HG03469 (cell line): ENCODE results near the gene KLHL8.
"Not testable (repeated sequence)": the region's sequence is repeated elsewhere in the genome, so short reads cannot be mapped to it uniquely, and the experiment has no call there.

Experiments used
- ATAC-seq: cut with Tn5 transposase; IDR thresholded peaks from one replicate; pipeline ENCODE4 v1.9.1; 2021; ENCODE audit warnings: mild to moderate bottlenecking, moderate library complexity, moderate number of reproducible peaks; ENCODE audit not compliant: unreplicated experiment

Gene KLHL8

GRCh38 chr4:87180767-87181166 is 39.7 kb downstream of the KLHL8 start:
- ATAC-seq, result no peak

- no peak for ATAC-seq
Measured at GRCh38 chr4:87179751-87180150, 40.7 kb downstream of the KLHL8 start.

- ATAC-seq, result no peak
Measured at GRCh38 chr4:87174672-87175071, 45.7 kb downstream of the KLHL8 start.

- ATAC-seq, result no peak
Measured at GRCh38 chr4:87171944-87172343, 48.5 kb downstream of the KLHL8 start.

- no peak for ATAC-seq
Measured at GRCh38 chr4:87166296-87166854, 54.0 kb downstream of the KLHL8 start.

GRCh38 chr4:87165892-87166291 is 54.5 kb downstream of the KLHL8 start:
- no peak for ATAC-seq

- no peak for ATAC-seq
Measured at GRCh38 chr4:87153078-87153870, 67.1 kb downstream of the KLHL8 start.

- ATAC-seq, result no peak
Measured at GRCh38 chr4:87152310-87153041, 67.9 kb downstream of the KLHL8 start.

GRCh38 chr4:87151730-87152129 is 68.7 kb downstream of the KLHL8 start:
- ATAC-seq, result no peak

GRCh38 chr4:87150498-87151261 is 69.7 kb downstream of the KLHL8 start:
- peak; percentile 55 for ATAC-seq

GRCh38 chr4:87147116-87147515 is 73.3 kb downstream of the KLHL8 start:
- ATAC-seq, result no peak

GRCh38 chr4:87145934-87146333 is 74.5 kb downstream of the KLHL8 start:
- not testable (repeated sequence) for ATAC-seq

GRCh38 chr4:87144356-87144755 is 76.1 kb downstream of the KLHL8 start:
- ATAC-seq, result no peak

- ATAC-seq, result no peak
Measured at GRCh38 chr4:87141428-87141827, 79.0 kb downstream of the KLHL8 start.

GRCh38 chr4:87134122-87134521 is 86.3 kb downstream of the KLHL8 start:
- ATAC-seq, result no peak

- ATAC-seq, result no peak
Measured at GRCh38 chr4:87133183-87133582, 87.2 kb downstream of the KLHL8 start.

- ATAC-seq, result no peak
Measured at GRCh38 chr4:87132035-87132434, 88.4 kb downstream of the KLHL8 start.

GRCh38 chr4:87130985-87131703 is 89.3 kb downstream of the KLHL8 start:
- ATAC-seq, result no peak

- ATAC-seq, result no peak
Measured at GRCh38 chr4:87129681-87130080, 90.7 kb downstream of the KLHL8 start.

GRCh38 chr4:87128006-87128705 is 92.3 kb downstream of the KLHL8 start:
- ATAC-seq, result no peak
